Testis (tissue), 2 donors: ENCODE data around the gene TAGAP.

Source experiments
- CTCF ChIP-seq, 3 experiments: fragments of 450-650 bp in 2 of 3; fragments of 200-600 bp in 1 of 3; sonication (generic) in 1 of 3; IDR thresholded peaks; one replicate each; pipeline ENCODE4 v1.5.1; 2016 to 2019; ENCODE audit warnings: antibody characterized with exemption in 3 of 3, mild to moderate bottlenecking in 2 of 3, moderate library complexity in 1 of 3
- POLR2A ChIP-seq: fragments of 450-650 bp; IDR thresholded peaks from one replicate; pipeline ENCODE4 v1.6.1; 2017; ENCODE audit warnings: antibody characterized with exemption, mild to moderate bottlenecking, moderate library complexity

GRCh38 chr6:158993639-158994038, 51.2 kb downstream of the TAGAP start:
- no peak for TF ChIP-seq POLR2A
- no peak for TF ChIP-seq CTCF (IDR thresholded peaks at IDR 0.05)
